GM18505 (cell line): ENCODE results near the gene ID2.

ENCODE experiments used
- ATAC-seq: cut with Tn5 transposase; IDR thresholded peaks from one replicate; pipeline ENCODE4 v1.9.1; 2021; ENCODE audit not compliant: unreplicated experiment
- POLR2A ChIP-seq: IDR thresholded peaks from 4 replicates; pipeline ENCODE4 v1.6.1; 2011; ENCODE audit warnings: borderline replicate concordance; ENCODE audit not compliant: insufficient read depth, insufficient read length; ENCODE audit errors: extremely low read depth

ID2 gene

DNA sequence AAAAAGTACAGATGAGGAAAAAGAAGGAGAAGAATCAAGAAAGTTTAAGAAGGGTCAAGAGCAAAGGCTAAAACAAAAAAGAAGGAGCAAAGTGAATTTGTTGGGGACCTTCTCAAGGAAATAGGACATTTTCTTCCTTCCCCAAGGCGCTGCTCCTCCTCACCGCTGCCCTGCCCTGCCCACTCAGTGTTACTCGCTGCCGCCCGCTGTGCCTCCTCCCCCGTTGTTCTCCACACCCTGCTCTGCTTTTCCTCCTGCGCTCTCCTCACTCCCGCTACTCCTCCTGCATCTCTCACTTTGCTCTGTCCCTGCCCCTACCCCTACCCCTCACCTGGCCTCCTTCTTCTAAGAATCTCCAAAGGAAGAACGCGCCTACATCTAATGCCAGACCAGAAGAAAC is 50.7 kb downstream of the ID2 start:
- TF ChIP-seq POLR2A, result no peak
- no peak for ATAC-seq
